OCI-LY3 (cell line): Measurements from ENCODE around the gene CCDC80.

ENCODE experiments used
- EZH2phosphoT487 ChIP-seq: fragments of 200-600 bp; shearing (Covaris generic); IDR thresholded peaks from 2 replicates; pipeline ENCODE4 v1.6.1; 2018; ENCODE audit warnings: antibody characterized with exemption, mixed run types, low read depth
- TF ChIP-seq, protein P1 (sequence below): fragments of 200-600, 300-600 bp; sonication (generic); IDR thresholded peaks from 2 replicates; pipeline ENCODE4 v1.5.1; 2014; ENCODE audit warnings: antibody characterized with exemption, low read length, low read depth

- TF ChIP-seq, protein P1, sequence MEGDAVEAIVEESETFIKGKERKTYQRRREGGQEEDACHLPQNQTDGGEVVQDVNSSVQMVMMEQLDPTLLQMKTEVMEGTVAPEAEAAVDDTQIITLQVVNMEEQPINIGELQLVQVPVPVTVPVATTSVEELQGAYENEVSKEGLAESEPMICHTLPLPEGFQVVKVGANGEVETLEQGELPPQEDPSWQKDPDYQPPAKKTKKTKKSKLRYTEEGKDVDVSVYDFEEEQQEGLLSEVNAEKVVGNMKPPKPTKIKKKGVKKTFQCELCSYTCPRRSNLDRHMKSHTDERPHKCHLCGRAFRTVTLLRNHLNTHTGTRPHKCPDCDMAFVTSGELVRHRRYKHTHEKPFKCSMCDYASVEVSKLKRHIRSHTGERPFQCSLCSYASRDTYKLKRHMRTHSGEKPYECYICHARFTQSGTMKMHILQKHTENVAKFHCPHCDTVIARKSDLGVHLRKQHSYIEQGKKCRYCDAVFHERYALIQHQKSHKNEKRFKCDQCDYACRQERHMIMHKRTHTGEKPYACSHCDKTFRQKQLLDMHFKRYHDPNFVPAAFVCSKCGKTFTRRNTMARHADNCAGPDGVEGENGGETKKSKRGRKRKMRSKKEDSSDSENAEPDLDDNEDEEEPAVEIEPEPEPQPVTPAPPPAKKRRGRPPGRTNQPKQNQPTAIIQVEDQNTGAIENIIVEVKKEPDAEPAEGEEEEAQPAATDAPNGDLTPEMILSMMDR, result no peak
- TF ChIP-seq EZH2phosphoT487, result no peak
Observed at GRCh38 chr3:112560307-112560706, 80.6 kb downstream of the CCDC80 start.
